DND-41 (cell line): ENCODE results near the gene FBXO9.

ENCODE experiments used
- EZH2 ChIP-seq: IDR thresholded peaks from 3 replicates; pipeline ENCODE4 v1.6.1; 2012; ENCODE audit warnings: borderline replicate concordance, low read depth, mild to moderate bottlenecking, moderate library complexity, low read length, inconsistent platforms; ENCODE audit not compliant: severe bottlenecking
- TF ChIP-seq, protein P1 (sequence below): IDR thresholded peaks from 2 replicates; pipeline ENCODE4 v1.5.1; 2012; ENCODE audit warnings: borderline replicate concordance, low read length, moderate library complexity, mild to moderate bottlenecking; ENCODE audit not compliant: poor library complexity, severe bottlenecking; ENCODE audit errors: extremely low read depth

DNA sequence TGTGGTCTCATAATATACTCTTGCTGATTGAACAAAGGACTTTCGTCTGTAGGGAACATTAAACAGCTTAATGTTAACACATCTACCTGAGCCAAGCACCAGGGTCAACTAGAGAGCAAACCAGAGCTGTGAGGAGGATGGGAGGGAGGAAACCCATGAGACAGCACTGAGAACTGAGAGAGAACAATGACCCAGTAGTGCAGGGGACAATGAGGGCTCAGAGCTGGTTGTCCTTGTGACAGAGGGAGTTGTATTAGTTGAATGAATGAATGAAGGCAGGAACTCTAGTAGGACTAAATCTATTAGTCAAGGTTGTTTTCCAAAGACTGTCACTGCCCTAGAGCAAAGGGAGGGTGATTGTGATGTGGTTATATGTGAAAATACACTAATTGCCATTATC lies 41.9 kb upstream of the FBXO9 start:
- TF ChIP-seq, protein P1, sequence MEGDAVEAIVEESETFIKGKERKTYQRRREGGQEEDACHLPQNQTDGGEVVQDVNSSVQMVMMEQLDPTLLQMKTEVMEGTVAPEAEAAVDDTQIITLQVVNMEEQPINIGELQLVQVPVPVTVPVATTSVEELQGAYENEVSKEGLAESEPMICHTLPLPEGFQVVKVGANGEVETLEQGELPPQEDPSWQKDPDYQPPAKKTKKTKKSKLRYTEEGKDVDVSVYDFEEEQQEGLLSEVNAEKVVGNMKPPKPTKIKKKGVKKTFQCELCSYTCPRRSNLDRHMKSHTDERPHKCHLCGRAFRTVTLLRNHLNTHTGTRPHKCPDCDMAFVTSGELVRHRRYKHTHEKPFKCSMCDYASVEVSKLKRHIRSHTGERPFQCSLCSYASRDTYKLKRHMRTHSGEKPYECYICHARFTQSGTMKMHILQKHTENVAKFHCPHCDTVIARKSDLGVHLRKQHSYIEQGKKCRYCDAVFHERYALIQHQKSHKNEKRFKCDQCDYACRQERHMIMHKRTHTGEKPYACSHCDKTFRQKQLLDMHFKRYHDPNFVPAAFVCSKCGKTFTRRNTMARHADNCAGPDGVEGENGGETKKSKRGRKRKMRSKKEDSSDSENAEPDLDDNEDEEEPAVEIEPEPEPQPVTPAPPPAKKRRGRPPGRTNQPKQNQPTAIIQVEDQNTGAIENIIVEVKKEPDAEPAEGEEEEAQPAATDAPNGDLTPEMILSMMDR = no peak
- TF ChIP-seq EZH2 = no peak
